Activated CD4-positive, alpha-beta T cell treated with anti-CD3 and anti-CD28 coated beads, Interleukin-2, amount 50 U/mL, for 48 hours (primary cell): ENCODE data around the gene RRAD.
"Not testable (repeated sequence)": the region's sequence is repeated elsewhere in the genome, so short reads cannot be mapped to it uniquely, and the experiment has no call there.

Experiments used
- DNase-seq, 2 experiments: peaks; one replicate each; pipeline ENCODE4 v3.0.0-alpha.2; 2020

Gene RRAD

GRCh38 chr16:66950971-66951790 is 25.8 kb upstream of the RRAD start:
- no peak for DNase-seq

- DNase-seq = no peak
Observed at GRCh38 chr16:66950437-66950836, 25.1 kb upstream of the RRAD start.

- no peak for DNase-seq
Observed at GRCh38 chr16:66949472-66949871, 24.1 kb upstream of the RRAD start.

- no peak for DNase-seq
Observed at GRCh38 chr16:66948837-66949225, 23.5 kb upstream of the RRAD start.

GRCh38 chr16:66948134-66948836 is 22.9 kb upstream of the RRAD start:
- DNase-seq = no peak

- peak; percentile 93 to 94 for DNase-seq
Observed at GRCh38 chr16:66947302-66948065, 22.1 kb upstream of the RRAD start.

- no peak for DNase-seq
Observed at GRCh38 chr16:66946974-66947301, 21.6 kb upstream of the RRAD start.

- DNase-seq = no peak
Observed at GRCh38 chr16:66946541-66946940, 21.2 kb upstream of the RRAD start.

GRCh38 chr16:66945939-66946338 is 20.6 kb upstream of the RRAD start:
- no peak for DNase-seq

GRCh38 chr16:66944971-66945370 is 19.6 kb upstream of the RRAD start:
- not testable (repeated sequence) for DNase-seq

GRCh38 chr16:66944054-66944441 is 18.7 kb upstream of the RRAD start:
- no peak for DNase-seq

GRCh38 chr16:66943426-66944053 is 18.2 kb upstream of the RRAD start:
- no peak for DNase-seq

GRCh38 chr16:66942981-66943380 is 17.6 kb upstream of the RRAD start:
- no peak for DNase-seq

GRCh38 chr16:66940236-66940635 is 14.9 kb upstream of the RRAD start:
- DNase-seq = no peak

GRCh38 chr16:66939366-66939765 is 14.0 kb upstream of the RRAD start:
- no peak for DNase-seq

GRCh38 chr16:66937725-66938337 is 12.5 kb upstream of the RRAD start:
- DNase-seq = no peak

- DNase-seq = no peak
Observed at GRCh38 chr16:66936889-66937554, 11.7 kb upstream of the RRAD start.

GRCh38 chr16:66936462-66936861 is 11.1 kb upstream of the RRAD start:
- no peak for DNase-seq

- no peak for DNase-seq
Observed at GRCh38 chr16:66935314-66936011, 10.1 kb upstream of the RRAD start, which contains the start of gene CES2. Gene CES2, plus strand, starts transcription at chr16:66935516. Its CDS starts 120 bp downstream, at chr16:66935636.

GRCh38 chr16:66934839-66935313 is 9.5 kb upstream of the RRAD start:
- DNase-seq = not testable (repeated sequence)

- peak; percentile 90 to 92 for DNase-seq
Observed at GRCh38 chr16:66934138-66934838, 9.0 kb upstream of the RRAD start, which contains the start of gene CIAO2B. Gene CIAO2B, minus strand, starts transcription at chr16:66934402. Its CDS starts 38 bp downstream, at chr16:66934364.
